Measurements from ENCODE around the gene RPL21.
"Not testable (repeated sequence)": the region's sequence is repeated elsewhere in the genome, so short reads cannot be mapped to it uniquely, and the experiment has no call there.

Gene RPL21

GRCh38 chr13:27290715-27291114, 39.4 kb downstream of the RPL21 start:
- no peak for DNase-seq (ENCODE audit: low spot score)

- DNase-seq (ENCODE audit: low spot score): not testable (repeated sequence)
These were observed 40.6 kb downstream of the RPL21 start for GRCh38 chr13:27291967-27292366.

- no peak for DNase-seq (ENCODE audit: low spot score)
These were observed 41.8 kb downstream of the RPL21 start for GRCh38 chr13:27293076-27293691.

- no peak for DNase-seq (ENCODE audit: low spot score)
These were observed 42.6 kb downstream of the RPL21 start for GRCh38 chr13:27293873-27294515.

GRCh38 chr13:27295096-27295495, 43.7 kb downstream of the RPL21 start:
- DNase-seq (ENCODE audit: low spot score): no peak

- DNase-seq (ENCODE audit: low spot score): no peak
These were observed 44.3 kb downstream of the RPL21 start for GRCh38 chr13:27295660-27296059.

GRCh38 chr13:27296496-27296895, 45.1 kb downstream of the RPL21 start:
- no peak for DNase-seq (ENCODE audit: low spot score)

- no peak for DNase-seq (ENCODE audit: low spot score)
These were observed 47.5 kb downstream of the RPL21 start for GRCh38 chr13:27298849-27299248.

- not testable (repeated sequence) for DNase-seq (ENCODE audit: low spot score)
These were observed 49.0 kb downstream of the RPL21 start for GRCh38 chr13:27300406-27300805.

GRCh38 chr13:27300941-27301586, 49.7 kb downstream of the RPL21 start:
- no peak for DNase-seq (ENCODE audit: low spot score)

GRCh38 chr13:27302643-27303262, 51.4 kb downstream of the RPL21 start:
- no peak for DNase-seq (ENCODE audit: low spot score)

- no peak for DNase-seq (ENCODE audit: low spot score)
These were observed 52.7 kb downstream of the RPL21 start for GRCh38 chr13:27304099-27304498.

GRCh38 chr13:27304611-27305010, 53.3 kb downstream of the RPL21 start:
- no peak for DNase-seq (ENCODE audit: low spot score)
